ENCODE measurements around the gene ARHGEF11.

DNA sequence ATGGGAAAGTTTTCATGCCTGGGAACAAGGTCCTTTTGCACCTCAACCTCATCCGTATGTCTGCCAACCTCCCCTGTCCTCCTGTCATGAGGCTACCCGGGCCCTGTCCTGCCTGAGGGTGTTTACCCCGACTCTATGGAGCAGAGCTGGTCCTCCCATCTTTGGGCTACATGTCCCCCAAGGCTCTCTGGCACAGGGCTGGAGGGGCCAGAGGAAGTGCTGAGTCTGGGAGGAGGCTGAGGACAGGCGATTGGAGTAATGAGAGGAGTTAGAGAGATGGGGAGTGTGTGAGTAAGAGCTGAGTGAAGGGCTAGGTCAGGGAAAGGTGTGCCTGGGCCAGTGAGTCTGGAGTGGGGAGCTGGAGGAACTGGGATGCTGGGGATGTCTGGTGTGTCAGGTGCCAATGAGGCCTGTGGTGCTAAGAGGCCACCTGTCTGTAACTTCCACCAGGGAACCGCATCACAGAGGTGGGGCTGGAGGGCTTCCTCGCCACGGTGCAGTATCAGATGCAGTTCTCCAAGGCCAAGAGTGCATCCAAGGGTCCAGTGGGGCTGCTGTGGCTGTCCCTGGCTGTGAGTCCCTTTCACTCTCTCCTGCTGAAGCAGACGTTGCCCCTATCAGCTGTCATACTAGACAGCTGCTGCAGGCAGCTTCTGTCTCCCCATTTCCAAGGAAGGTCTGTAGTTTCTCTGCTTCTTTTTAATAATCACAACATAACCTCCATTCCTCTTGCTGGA, 113.4 kb downstream of the ARHGEF11 start:
- TF ChIP-seq, protein P1, sequence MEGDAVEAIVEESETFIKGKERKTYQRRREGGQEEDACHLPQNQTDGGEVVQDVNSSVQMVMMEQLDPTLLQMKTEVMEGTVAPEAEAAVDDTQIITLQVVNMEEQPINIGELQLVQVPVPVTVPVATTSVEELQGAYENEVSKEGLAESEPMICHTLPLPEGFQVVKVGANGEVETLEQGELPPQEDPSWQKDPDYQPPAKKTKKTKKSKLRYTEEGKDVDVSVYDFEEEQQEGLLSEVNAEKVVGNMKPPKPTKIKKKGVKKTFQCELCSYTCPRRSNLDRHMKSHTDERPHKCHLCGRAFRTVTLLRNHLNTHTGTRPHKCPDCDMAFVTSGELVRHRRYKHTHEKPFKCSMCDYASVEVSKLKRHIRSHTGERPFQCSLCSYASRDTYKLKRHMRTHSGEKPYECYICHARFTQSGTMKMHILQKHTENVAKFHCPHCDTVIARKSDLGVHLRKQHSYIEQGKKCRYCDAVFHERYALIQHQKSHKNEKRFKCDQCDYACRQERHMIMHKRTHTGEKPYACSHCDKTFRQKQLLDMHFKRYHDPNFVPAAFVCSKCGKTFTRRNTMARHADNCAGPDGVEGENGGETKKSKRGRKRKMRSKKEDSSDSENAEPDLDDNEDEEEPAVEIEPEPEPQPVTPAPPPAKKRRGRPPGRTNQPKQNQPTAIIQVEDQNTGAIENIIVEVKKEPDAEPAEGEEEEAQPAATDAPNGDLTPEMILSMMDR (IDR thresholded peaks at IDR 0.05), result no peak
- TF ChIP-seq POLR2A (IDR thresholded peaks at IDR 0.05) (no peak), EP300 (IDR thresholded peaks at IDR 0.05) (no peak)
